CD14-positive monocyte (primary cell): ENCODE measurements around the gene CRY2. TPM values are rescaled to one million over a fixed set of nuclear protein-coding genes. Genes with fewer than 3 reads are reported as not detected.

ENCODE experiments used
- DNase-seq, 3 donors: peaks; one replicate each; pipeline ENCODE4 v3.0.0-alpha.2; 2011 to 2022
- H2AFZ ChIP-seq: 2 replicates; pipeline ENCODE4 v1.6.0; 2012; ENCODE audit warnings: mild to moderate bottlenecking, low read depth, low read length, inconsistent platforms; ENCODE audit not compliant: insufficient read depth, poor library complexity, severe bottlenecking
- H3K27ac ChIP-seq, 2 donors: 1 replicate in 1 of 2; 2 replicates in 1 of 2; pipeline ENCODE4 v1.5.1; 2012 to 2013; ENCODE audit warnings: low read length in 2 of 2, control low read depth in 1 of 2, inconsistent platforms in 1 of 2, low read depth in 1 of 2, mild to moderate bottlenecking in 1 of 2
- H3K27me3 ChIP-seq, 2 donors: one replicate each; pipeline versions ENCODE4 v1.6.0 to v1.6.1; 2011 to 2013; ENCODE audit warnings: low read length in 2 of 2; ENCODE audit not compliant: control insufficient read depth in 2 of 2, insufficient read depth in 2 of 2
- H3K36me3 ChIP-seq, 2 donors: replicated peaks in 1 of 2; 1 replicate in 1 of 2; 2 replicates in 1 of 2; pipeline versions ENCODE4 v1.5.1 to v1.6.1; 2012 to 2013; ENCODE audit warnings: low read length in 2 of 2, control low read depth in 1 of 2, inconsistent platforms in 1 of 2, mild to moderate bottlenecking in 1 of 2; ENCODE audit not compliant: insufficient read depth in 2 of 2, control insufficient read depth in 1 of 2
- H3K4me1 ChIP-seq, 2 donors: 1 replicate in 1 of 2; 2 replicates in 1 of 2; pipeline versions ENCODE4 v1.5.1 to v1.6.1; 2012 to 2013; ENCODE audit warnings: low read length in 2 of 2, control low read depth in 1 of 2, inconsistent platforms in 1 of 2, mild to moderate bottlenecking in 1 of 2, moderate library complexity in 1 of 2; ENCODE audit not compliant: insufficient read depth in 2 of 2, control insufficient read depth in 1 of 2
- H3K4me2 ChIP-seq: replicated peaks from 2 replicates; pipeline ENCODE3; 2012; ENCODE audit warnings: low read length, moderate library complexity, mild to moderate bottlenecking; ENCODE audit not compliant: poor library complexity, severe bottlenecking; ENCODE audit errors: extremely low read depth
- H3K4me3 ChIP-seq, 3 experiments: fragments of 200-600 bp in 1 of 3; sonication (generic) in 1 of 3; replicated peaks in 1 of 3; 1 replicate in 2 of 3; 2 replicates in 1 of 3; pipeline ENCODE4 v1.5.1; 2011 to 2013; ENCODE audit warnings: low read length in 3 of 3, mild to moderate bottlenecking in 3 of 3, control low read depth in 2 of 3, low read depth in 2 of 3, inconsistent platforms in 1 of 3, moderate library complexity in 1 of 3
- H3K79me2 ChIP-seq: 2 replicates; pipeline ENCODE4 v1.6.0; 2012; ENCODE audit warnings: mild to moderate bottlenecking, control low read depth, inconsistent platforms, low read length, moderate library complexity; ENCODE audit not compliant: insufficient read depth
- H3K9ac ChIP-seq: 2 replicates; pipeline ENCODE4 v1.6.0; 2017; ENCODE audit warnings: low read length, mild to moderate bottlenecking; ENCODE audit not compliant: insufficient read depth, poor library complexity, severe bottlenecking
- H3K9me3 ChIP-seq, 2 donors: replicated peaks in 1 of 2; 1 replicate in 1 of 2; 2 replicates in 1 of 2; pipeline versions ENCODE4 v1.5.1 to v1.6.1; 2012 to 2013; ENCODE audit warnings: low read length in 2 of 2, control low read depth in 1 of 2; ENCODE audit not compliant: control insufficient read depth in 1 of 2, insufficient read depth in 1 of 2
- H4K20me1 ChIP-seq: 2 replicates; pipeline ENCODE4 v1.6.0; 2012; ENCODE audit warnings: mild to moderate bottlenecking, low read length, control low read depth, moderate library complexity; ENCODE audit not compliant: insufficient read depth
- H3K27ac Mint-ChIP-seq, 7 donors: one replicate each; pipeline ENCODE4 v1.8.0; 2020; ENCODE audit warnings: mild to moderate bottlenecking in 7 of 7, mixed read lengths in 7 of 7, moderate library complexity in 6 of 7, inconsistent platforms in 2 of 7
- H3K27me3 Mint-ChIP-seq, 3 donors: one replicate each; pipeline ENCODE4 v1.8.0; 2021 to 2022; ENCODE audit warnings: low read depth in 3 of 3, mild to moderate bottlenecking in 3 of 3, mixed read lengths in 3 of 3, moderate library complexity in 3 of 3, inconsistent platforms in 1 of 3
- H3K36me3 Mint-ChIP-seq, 2 donors: one replicate each; pipeline ENCODE4 v1.8.0; 2020; ENCODE audit warnings: mixed read lengths in 2 of 2, inconsistent platforms in 1 of 2, mild to moderate bottlenecking in 1 of 2
- H3K4me1 Mint-ChIP-seq: one replicate; pipeline ENCODE4 v1.8.0; 2020; ENCODE audit warnings: mild to moderate bottlenecking, mixed read lengths
- H3K4me3 Mint-ChIP-seq, 2 donors: one replicate each; pipeline ENCODE4 v1.8.0; 2020; ENCODE audit warnings: mild to moderate bottlenecking in 2 of 2, mixed read lengths in 2 of 2, moderate library complexity in 1 of 2
- H3K9me3 Mint-ChIP-seq, 7 donors: one replicate each; pipeline ENCODE4 v1.8.0; 2020 to 2022; ENCODE audit warnings: mixed read lengths in 7 of 7, mild to moderate bottlenecking in 6 of 7, moderate library complexity in 6 of 7, inconsistent platforms in 2 of 7
- WGBS: methylation state at CpG from one replicate; pipeline ENCODE4 v1.1.5; 2013; ENCODE audit warnings: missing lambda C conversion rate; ENCODE audit not compliant: insufficient coverage; 5-methylcytosine and 5-hydroxymethylcytosine counted together
- intact Hi-C, 2 donors: fragments of 100-400 bp; cut with micrococcal nuclease; formaldehyde crosslinking; loops; one replicate each; pipeline versions ENCODE4 v1.15.0 to v1.15.1; 2023
- polyA plus RNA-seq, 3 donors: library from polyadenylated mRNA; depleted of rRNA in 1 of 3; unstranded in 2 of 3; stranded (reverse) in 1 of 3; fragments of 300-500 nt in 2 of 3; fragments of >200 nt in 1 of 3; fragmentation: Illumina TruSeq in 2 of 3; gene quantifications; 1 replicate in 2 of 3; 2 replicates in 1 of 3; pipeline ENCODE4 v1.2.3, GENCODE V29; 2012 to 2021
- TF ChIP-seq, protein P1 (sequence below): fragments of 200-600 bp; IDR thresholded peaks from one replicate; pipeline ENCODE4 v1.8.0; 2022; ENCODE audit warnings: antibody characterized with exemption, mild to moderate bottlenecking

CRY2 gene
- polyA plus RNA-seq, 3 donors = 5.1 to 12.5 (median 7.2) TPM

DNA sequence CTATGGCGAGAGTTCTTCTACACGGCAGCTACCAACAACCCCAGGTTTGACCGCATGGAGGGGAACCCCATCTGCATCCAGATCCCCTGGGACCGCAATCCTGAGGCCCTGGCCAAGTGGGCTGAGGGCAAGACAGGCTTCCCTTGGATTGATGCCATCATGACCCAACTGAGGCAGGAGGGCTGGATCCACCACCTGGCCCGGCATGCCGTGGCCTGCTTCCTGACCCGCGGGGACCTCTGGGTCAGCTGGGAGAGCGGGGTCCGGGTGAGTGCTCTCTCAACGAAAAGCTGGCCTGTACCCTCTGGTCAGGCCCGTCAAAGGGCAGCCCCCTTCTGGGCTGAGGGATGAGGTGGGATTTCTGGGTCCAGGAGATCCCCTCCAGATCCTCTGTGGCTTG lies 22.3 kb downstream of the CRY2 start:
- no peaks in the 10 kb centered on the region for H3K27me3 ChIP-seq
- peaks cover 86 to 95% of the 10 kb centered on the region in 2 donors for H3K36me3 Mint-ChIP-seq
- no peak overlapping the region for H2AFZ ChIP-seq
- peaks cover 0 to 2% (median 0%) of the 10 kb centered on the region in 7 donors for H3K9me3 Mint-ChIP-seq
- H3K27me3 Mint-ChIP-seq = no peaks in the 10 kb centered on the region
- H3K4me3 ChIP-seq = no peak overlapping the region
- H3K79me2 ChIP-seq = no peaks in the 10 kb centered on the region
- DNase-seq = no peak
- intact Hi-C loops = no loop called here
- H3K9me3 ChIP-seq = no peaks in the 10 kb centered on the region
- H3K4me3 Mint-ChIP-seq = no peak overlapping the region
- no peaks in the 10 kb centered on the region for H4K20me1 ChIP-seq
- no peak overlapping the region for H3K9ac ChIP-seq
- TF ChIP-seq, protein P1, sequence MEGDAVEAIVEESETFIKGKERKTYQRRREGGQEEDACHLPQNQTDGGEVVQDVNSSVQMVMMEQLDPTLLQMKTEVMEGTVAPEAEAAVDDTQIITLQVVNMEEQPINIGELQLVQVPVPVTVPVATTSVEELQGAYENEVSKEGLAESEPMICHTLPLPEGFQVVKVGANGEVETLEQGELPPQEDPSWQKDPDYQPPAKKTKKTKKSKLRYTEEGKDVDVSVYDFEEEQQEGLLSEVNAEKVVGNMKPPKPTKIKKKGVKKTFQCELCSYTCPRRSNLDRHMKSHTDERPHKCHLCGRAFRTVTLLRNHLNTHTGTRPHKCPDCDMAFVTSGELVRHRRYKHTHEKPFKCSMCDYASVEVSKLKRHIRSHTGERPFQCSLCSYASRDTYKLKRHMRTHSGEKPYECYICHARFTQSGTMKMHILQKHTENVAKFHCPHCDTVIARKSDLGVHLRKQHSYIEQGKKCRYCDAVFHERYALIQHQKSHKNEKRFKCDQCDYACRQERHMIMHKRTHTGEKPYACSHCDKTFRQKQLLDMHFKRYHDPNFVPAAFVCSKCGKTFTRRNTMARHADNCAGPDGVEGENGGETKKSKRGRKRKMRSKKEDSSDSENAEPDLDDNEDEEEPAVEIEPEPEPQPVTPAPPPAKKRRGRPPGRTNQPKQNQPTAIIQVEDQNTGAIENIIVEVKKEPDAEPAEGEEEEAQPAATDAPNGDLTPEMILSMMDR = no peak
- H3K27ac Mint-ChIP-seq = peak overlapping the region in 2 of 7 donors; percentile 4 to 21
- no peaks in the 10 kb centered on the region for H3K4me1 ChIP-seq
- H3K4me2 ChIP-seq = no peak overlapping the region
- H3K27ac ChIP-seq = no peak overlapping the region
- no peaks in the 10 kb centered on the region for H3K4me1 Mint-ChIP-seq
- H3K36me3 ChIP-seq = peaks cover 81 to 98% of the 10 kb centered on the region in 2 donors
- whole genome bisulfite sequencing = 100% methylated on average over 11 of the region's 12 CpGs

DNA sequence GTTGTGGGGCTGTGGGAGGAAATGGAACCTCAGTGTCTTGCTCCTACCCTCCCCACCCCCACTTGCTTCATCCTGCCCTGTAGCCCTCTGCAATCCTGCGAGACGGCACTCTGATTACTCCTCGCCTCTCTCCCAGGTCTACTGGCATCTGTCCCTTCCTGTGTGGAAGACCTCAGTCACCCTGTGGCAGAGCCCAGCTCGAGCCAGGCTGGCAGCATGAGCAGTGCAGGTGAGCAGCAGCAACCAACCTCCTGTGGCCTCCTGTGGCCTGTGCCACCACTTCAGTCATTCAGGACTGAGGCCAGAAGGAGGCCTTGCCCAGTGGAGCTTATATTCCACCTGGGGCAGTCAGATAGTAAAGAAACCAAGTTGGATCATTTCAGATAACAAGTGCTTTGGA lies 23.4 kb downstream of the CRY2 start:
- DNase-seq = no peak
- Mint-ChIP-seq H3K9me3 (peaks cover 0 to 2% (median 0%) of the 10 kb centered on the region in 7 donors), H3K36me3 (peaks cover 87 to 93% of the 10 kb centered on the region in 2 donors), H3K27ac (peak overlapping the region in 1 of 7 donors; percentile 15), H3K4me1 (no peaks in the 10 kb centered on the region), H3K4me3 (no peak overlapping the region), H3K27me3 (no peaks in the 10 kb centered on the region)
- H3K79me2 ChIP-seq = no peaks in the 10 kb centered on the region
- H3K9me3 ChIP-seq = no peaks in the 10 kb centered on the region
- H3K9ac ChIP-seq = no peak overlapping the region
- intact Hi-C loops = no loop called here
- peaks cover 82 to 98% of the 10 kb centered on the region in 2 donors for H3K36me3 ChIP-seq
- no peak overlapping the region for H3K4me2 ChIP-seq
- H3K27ac ChIP-seq = no peak overlapping the region
- no peak overlapping the region for H3K4me3 ChIP-seq
- no peaks in the 10 kb centered on the region for H3K27me3 ChIP-seq
- H4K20me1 ChIP-seq = no peaks in the 10 kb centered on the region
- no peaks in the 10 kb centered on the region for H3K4me1 ChIP-seq
- TF ChIP-seq, protein P1 = no peak
- 100% methylated on average over 4 of the region's 4 CpGs for WGBS
- H2AFZ ChIP-seq = no peak overlapping the region
